ENCODE data around the gene TNXB. TPM values are rescaled to one million over a fixed set of nuclear protein-coding genes. Genes with fewer than 3 reads are reported as not detected.

TNXB gene, protein sequence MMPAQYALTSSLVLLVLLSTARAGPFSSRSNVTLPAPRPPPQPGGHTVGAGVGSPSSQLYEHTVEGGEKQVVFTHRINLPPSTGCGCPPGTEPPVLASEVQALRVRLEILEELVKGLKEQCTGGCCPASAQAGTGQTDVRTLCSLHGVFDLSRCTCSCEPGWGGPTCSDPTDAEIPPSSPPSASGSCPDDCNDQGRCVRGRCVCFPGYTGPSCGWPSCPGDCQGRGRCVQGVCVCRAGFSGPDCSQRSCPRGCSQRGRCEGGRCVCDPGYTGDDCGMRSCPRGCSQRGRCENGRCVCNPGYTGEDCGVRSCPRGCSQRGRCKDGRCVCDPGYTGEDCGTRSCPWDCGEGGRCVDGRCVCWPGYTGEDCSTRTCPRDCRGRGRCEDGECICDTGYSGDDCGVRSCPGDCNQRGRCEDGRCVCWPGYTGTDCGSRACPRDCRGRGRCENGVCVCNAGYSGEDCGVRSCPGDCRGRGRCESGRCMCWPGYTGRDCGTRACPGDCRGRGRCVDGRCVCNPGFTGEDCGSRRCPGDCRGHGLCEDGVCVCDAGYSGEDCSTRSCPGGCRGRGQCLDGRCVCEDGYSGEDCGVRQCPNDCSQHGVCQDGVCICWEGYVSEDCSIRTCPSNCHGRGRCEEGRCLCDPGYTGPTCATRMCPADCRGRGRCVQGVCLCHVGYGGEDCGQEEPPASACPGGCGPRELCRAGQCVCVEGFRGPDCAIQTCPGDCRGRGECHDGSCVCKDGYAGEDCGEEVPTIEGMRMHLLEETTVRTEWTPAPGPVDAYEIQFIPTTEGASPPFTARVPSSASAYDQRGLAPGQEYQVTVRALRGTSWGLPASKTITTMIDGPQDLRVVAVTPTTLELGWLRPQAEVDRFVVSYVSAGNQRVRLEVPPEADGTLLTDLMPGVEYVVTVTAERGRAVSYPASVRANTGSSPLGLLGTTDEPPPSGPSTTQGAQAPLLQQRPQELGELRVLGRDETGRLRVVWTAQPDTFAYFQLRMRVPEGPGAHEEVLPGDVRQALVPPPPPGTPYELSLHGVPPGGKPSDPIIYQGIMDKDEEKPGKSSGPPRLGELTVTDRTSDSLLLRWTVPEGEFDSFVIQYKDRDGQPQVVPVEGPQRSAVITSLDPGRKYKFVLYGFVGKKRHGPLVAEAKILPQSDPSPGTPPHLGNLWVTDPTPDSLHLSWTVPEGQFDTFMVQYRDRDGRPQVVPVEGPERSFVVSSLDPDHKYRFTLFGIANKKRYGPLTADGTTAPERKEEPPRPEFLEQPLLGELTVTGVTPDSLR (N-terminal part only)
- 2.8 TPM for total RNA-seq

DNA sequence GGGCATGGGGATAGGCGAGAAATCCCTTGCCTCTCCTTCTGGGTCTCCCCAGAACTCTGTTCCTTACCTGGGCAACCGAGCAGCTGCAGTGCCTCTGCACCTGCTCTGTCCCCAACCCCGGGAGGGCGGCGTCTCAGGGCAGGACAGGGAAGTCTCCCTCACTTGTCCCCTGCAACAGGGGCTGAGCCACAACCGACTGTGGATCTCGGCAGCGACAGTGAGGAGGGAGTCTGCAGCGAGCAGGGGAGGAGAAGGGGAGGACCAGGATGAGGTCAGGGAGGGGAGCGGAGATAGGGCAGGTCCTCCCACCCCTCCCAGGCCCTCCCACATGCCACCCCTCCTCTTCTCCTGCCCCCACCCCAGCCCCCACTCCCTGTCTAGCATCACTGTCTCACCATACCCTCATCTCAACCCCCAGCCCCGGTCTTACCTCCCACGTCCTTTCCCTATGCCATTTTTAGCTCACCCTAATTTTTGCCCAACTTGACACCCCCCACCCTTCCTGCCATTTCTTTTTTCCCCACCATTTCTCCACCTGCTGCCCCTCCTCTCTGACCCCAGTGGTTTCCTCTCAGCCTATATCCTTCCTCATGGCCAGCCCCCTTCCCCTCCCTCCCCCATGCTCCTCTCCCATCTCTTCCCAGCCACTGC is at the start of gene TNXB:
Gene TNXB (minus strand): TSS at position 225 of the 651 bp plus-strand sequence. CDS start 11,140 bp downstream, outside the sequence.
- peaks cover 16% of the 10 kb centered on the region for H3K27me3 ChIP-seq (ENCODE audit: insufficient read depth, low read length)
- no peak within 1 kb of the TSS for H3K4me3 ChIP-seq (ENCODE audit: low read length)
- H3K4me1 ChIP-seq (ENCODE audit: insufficient read depth, low read length), result peaks cover 11% of the 10 kb centered on the region
- no peaks in the 10 kb centered on the region for H3K9me3 ChIP-seq (ENCODE audit: low read depth, low read length)

DNA sequence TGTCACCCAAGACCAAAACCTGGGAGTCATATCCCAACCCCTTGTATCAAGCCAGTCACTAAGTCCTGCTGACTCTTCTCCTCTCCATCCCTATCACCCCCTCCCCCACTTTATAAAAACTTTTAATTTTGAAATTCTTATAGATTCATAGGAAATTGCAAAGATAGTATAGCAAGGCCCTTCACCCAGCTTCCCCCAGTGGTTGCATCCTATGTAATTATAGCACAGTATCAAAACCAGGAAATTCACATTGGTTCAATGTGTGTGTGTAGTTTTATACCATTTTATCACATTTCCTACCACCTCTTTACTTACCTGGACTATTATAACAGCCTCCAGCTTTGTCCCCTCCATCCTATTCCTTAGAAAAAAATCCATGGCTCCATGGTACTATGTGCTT is 48.9 kb upstream of the TNXB start:
- H3K9me3 ChIP-seq (ENCODE audit: low read depth, low read length), result no peaks in the 10 kb centered on the region
- H3K4me3 ChIP-seq (ENCODE audit: low read length), result no peak overlapping the region
- H3K27me3 ChIP-seq (ENCODE audit: insufficient read depth, low read length), result peaks cover 2% of the 10 kb centered on the region
- H3K4me1 ChIP-seq (ENCODE audit: insufficient read depth, low read length), result peaks cover 26% of the 10 kb centered on the region

DNA sequence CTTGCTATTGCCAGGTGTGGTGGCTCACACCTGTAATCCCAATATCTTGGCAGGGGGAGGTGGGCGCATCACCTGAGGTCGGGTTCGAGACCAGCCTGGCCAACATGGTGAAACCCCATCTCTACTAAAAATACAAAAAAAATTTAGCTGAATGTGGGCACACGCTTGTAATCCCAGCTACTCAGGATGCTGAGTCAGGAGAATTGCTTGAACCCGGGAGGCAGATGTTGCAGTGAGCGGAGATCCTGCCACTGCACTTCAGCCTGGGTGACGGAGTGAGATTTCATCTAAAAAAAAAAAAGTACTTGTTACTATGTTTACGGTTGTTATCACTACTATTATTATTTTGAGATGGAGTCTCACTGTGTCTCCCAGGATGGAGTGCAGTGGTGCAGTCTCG is 47.8 kb upstream of the TNXB start:
- no peak overlapping the region for H3K4me3 ChIP-seq (ENCODE audit: low read length)
- peaks cover 13% of the 10 kb centered on the region for H3K27me3 ChIP-seq (ENCODE audit: insufficient read depth, low read length)
- H3K4me1 ChIP-seq (ENCODE audit: insufficient read depth, low read length), result peaks cover 31% of the 10 kb centered on the region

DNA sequence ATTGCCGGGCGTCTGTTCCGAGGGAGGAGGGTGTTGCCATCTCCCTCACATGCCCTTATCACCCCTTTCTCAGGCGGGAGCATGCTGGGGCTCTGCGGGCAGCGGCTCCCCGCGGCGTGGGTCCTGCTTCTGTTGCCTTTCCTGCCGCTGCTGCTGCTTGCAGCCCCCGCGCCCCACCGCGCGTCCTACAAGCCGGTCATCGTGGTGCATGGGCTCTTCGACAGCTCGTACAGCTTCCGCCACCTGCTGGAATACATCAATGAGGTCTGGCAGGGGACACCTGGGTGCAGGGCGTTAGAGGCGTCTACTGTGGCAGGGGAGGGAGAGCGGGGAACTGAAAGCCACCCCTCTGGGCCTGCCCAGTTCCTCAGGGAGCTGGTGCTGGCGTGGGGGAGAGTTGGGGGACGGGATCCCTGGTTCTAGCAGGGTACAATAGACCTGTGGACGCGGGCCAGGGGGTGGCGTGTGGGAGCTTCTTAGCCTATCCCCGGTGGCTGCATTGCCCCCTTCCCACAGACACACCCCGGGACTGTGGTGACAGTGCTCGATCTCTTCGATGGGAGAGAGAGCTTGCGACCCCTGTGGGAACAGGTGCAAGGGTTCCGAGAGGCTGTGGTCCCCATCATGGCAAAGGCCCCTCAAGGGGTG is 45.5 kb upstream of the TNXB start:
- Histone ChIP-seq H3K27me3 (ENCODE audit: insufficient read depth, low read length) (peaks cover 27% of the 10 kb centered on the region), H3K4me3 (ENCODE audit: low read length) (peak overlapping the region; percentile 49), H3K9me3 (ENCODE audit: low read depth, low read length) (no peaks in the 10 kb centered on the region), H3K4me1 (ENCODE audit: insufficient read depth, low read length) (peaks cover 31% of the 10 kb centered on the region)

More for the DNA sequence above, 47.8 kb upstream of the TNXB start:
- H3K9me3 ChIP-seq (ENCODE audit: low read depth, low read length), result no peaks in the 10 kb centered on the region

DNA sequence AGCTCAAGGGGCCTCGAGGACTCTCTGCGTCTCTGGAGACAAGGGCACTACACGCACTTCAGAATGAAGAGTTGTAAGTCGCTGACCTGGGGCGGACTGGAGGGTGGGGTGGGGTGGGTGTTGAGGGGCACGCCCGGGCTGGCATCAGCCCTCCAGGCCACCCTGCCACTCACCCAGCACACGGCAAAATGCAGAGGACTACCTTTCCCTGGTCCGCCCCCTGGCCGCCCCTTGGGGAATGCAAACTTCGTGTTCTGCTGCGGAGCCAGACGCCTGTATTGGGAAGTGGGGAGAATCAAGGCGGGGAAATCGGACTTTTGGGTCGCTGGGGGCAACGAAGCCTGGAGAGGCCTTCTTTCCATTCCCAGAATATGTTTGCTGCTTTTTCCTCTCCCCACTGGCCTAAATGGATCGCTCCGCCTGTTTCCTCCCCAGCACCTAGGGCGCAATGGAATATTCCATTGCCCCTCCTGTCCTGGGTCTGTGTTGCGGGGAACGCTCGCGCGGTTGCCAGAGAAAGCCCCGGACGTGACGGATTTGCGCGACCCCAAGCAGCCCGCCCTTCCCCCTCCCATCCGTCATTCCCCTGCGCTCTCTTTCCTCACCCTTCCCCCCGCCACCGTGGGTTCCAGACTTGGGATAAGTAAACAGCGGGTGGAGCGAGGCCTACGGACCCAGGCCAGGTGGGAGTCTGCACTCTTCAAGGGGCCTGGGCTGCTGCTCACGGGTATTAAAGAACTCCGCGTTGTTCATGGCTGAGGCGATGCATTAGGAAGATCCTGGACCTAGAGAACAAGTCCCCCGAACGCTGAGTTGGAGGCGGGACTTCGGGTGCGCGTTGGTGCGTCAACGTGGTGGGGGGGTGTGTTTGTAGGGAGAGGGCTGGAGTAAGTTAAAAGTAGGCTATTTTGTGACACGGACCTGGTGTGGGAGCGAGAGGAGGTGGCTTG is 44.7 kb upstream of the TNXB start, which contains the start of gene PPT2:
Gene PPT2 (plus strand): TSS at position 578 of the 950 bp plus-strand sequence. CDS start 454 bp downstream, outside the sequence.
- H3K4me1 ChIP-seq (ENCODE audit: insufficient read depth, low read length), result peaks cover 36% of the 10 kb centered on the region
- peak within 1 kb of the TSS; percentile 49 for H3K4me3 ChIP-seq (ENCODE audit: low read length)
- H3K9me3 ChIP-seq (ENCODE audit: low read depth, low read length), result no peaks in the 10 kb centered on the region
- H3K27me3 ChIP-seq (ENCODE audit: insufficient read depth, low read length), result peaks cover 33% of the 10 kb centered on the region

DNA sequence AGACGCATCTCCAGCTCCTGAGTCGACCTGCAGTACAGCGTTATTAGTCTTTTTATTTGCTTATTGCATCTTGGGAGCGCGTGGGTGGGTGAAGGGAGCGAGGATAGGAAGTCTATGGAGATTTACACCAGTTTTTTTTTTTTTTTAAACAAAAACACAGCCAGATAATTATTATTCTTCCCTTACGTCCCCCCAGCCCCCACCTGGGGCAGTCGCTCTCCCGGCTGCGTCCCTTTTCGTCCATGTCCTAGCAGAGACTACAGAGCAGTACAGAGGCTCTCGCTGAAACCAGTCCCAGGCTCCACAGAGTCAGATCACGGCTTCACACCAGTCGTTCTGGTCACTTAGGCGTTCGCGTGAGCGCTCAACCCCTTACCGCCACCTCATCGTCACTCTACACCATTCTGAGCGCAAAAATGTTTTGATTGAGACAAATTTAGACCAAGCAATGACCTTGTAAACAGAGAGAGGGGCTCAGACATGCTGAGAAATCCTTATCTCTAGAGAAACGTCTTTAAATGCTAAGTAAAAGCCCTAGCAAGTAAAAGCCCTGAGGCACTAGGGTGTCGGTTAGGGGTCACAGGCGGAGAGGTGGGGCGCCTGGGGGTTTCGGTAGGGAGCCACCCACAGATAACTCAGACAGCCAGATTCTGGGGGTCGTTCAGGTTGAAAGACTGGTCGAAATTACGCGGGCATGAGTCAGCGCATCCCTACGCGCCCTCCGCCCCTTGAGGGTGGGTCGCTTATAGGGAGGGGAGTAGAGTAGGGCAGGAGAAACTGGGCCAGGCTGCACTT is 43.8 kb upstream of the TNXB start:
- no peak overlapping the region for H3K4me3 ChIP-seq (ENCODE audit: low read length)
- peaks cover 40% of the 10 kb centered on the region for H3K27me3 ChIP-seq (ENCODE audit: insufficient read depth, low read length)
- H3K4me1 ChIP-seq (ENCODE audit: insufficient read depth, low read length), result peaks cover 45% of the 10 kb centered on the region
- no peaks in the 10 kb centered on the region for H3K9me3 ChIP-seq (ENCODE audit: low read depth, low read length)

DNA sequence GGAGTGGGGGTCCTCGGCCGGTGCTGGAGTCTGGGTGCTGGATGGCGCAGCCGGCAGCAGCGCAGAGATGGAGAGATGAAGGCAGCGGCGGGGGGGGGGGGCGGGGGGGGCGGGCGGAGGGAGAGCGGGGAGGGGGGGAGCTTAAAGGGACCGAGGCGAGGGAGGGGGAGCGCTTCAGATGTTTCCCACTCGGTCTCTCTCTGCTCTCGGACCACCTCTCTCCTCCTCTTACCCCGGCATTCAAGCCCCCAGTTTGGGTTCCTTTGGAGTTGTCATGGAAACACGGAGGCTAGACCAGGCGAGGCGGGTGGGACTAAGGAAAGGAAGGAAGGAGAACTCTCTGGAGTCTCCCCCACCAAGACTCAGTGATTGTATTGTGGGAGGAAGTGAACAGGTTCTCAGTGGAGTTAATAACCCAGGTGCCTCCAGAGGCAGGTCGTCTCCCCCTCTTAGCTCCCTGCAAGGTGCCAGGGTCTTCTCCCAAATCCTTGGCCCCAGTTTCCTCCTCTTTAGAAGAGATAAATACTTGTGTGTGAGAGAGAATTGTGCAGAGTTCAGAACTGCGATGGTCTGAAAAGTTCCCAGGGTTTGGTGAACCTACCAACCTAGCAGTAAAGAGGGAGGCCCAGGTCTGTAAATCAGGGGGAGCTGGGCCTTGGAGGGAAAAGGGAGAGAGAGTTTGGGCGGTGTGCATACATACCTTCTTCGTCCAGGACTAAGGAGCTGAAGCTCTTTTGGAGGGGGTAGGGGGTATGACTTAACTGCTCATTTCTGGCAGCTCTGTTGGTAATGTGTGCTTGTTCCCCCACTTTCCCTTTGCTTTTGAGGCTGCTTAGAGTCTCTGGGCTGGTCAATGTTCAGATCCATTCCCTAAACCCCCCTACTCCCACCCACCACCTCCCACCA is 43.0 kb upstream of the TNXB start, which contains the start of gene PRRT1:
Gene PRRT1 (minus strand): TSS at position 77 of the 906 bp plus-strand sequence. CDS start 112 bp downstream, outside the sequence.
- H3K4me3 ChIP-seq (ENCODE audit: low read length), result no peak within 1 kb of the TSS
- H3K9me3 ChIP-seq (ENCODE audit: low read depth, low read length), result no peaks in the 10 kb centered on the region
- peaks cover 46% of the 10 kb centered on the region for H3K27me3 ChIP-seq (ENCODE audit: insufficient read depth, low read length)
- peaks cover 46% of the 10 kb centered on the region for H3K4me1 ChIP-seq (ENCODE audit: insufficient read depth, low read length)

DNA sequence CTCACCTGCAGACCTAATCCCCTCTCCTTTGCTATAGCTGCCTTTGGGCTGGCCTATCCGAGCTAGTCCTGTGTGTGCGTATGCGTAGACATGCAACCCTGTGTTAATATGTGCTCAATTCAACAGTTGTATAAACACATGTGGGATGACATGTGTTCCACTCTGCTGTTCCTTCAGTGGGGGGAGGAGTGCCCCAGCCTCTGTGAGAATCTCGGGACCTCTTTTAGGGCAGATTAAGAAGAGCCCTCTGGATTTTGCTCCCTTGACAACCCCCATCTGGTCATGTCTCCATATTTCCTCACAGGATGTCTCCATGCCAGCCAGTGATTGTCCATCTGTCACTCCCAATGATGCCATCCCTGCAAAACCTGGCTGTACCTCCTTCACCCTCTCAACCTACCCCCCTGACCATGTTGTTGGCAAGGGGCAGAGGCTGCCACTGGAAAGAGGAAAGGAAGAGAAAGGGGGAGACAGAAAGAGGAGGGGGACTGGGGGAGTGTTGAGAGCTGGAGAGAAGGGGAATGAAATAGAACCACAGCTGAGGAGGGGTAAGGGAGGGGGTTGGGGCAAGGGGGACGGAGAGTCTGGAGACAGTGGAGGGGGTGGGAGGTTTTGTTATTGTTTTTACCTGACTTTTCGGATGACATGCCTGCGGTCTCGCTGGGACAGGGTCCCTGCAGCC is 42.2 kb upstream of the TNXB start:
- Histone ChIP-seq H3K4me1 (ENCODE audit: insufficient read depth, low read length) (peaks cover 46% of the 10 kb centered on the region), H3K4me3 (ENCODE audit: low read length) (no peak overlapping the region), H3K9me3 (ENCODE audit: low read depth, low read length) (no peaks in the 10 kb centered on the region)

DNA sequence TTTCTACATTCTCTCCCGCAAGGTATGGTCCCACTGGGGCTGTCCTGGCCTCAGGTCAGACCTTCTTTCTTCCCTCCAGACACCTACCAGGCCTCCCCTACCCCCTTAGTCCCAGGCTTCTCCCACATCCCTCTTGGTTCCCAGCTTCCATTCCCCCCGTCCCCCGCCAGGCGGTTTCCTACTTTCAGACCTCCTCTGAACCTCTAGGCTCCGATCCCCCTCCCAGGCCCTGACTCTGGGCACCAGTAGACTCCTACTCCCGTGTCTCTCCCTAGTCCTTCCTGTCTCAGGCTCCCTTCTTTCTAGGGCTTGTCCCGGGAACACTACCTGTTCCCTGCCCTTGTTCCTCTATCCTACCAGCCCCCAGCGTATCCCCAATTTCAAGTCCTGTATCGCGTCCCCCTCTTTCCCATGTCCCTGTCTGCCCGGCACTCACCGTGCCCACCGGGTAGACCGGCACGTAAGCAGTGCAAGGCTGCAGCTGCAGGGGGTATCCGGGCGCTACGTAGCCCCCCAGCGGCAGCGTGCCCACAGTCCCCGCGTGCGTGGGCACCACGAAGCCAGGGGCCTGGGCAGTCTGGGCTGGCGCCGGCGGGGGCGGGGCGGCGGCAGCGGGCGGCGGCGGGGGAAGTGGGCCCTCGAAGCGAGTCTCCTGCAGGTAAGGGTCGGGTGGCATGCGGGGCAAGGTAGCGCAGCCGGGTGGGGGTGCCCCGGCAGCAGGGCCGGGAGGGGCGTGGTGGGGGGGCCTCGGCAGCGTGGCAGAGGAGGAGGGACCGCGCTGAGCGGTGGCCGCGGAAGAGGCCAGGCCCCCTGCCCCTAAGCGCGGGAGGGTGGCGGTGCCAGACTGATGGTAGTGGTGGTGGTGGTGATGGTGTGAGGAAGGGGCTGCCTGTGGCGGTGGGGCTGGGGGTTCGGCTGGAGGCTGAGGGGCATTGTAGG is 41.1 kb upstream of the TNXB start:
- peaks cover 40% of the 10 kb centered on the region for H3K4me1 ChIP-seq (ENCODE audit: insufficient read depth, low read length)
- H3K27me3 ChIP-seq (ENCODE audit: insufficient read depth, low read length), result peaks cover 46% of the 10 kb centered on the region
- no peak overlapping the region for H3K4me3 ChIP-seq (ENCODE audit: low read length)
- no peaks in the 10 kb centered on the region for H3K9me3 ChIP-seq (ENCODE audit: low read depth, low read length)

More for the DNA sequence above, 42.2 kb upstream of the TNXB start:
- H3K27me3 ChIP-seq (ENCODE audit: insufficient read depth, low read length), result peaks cover 46% of the 10 kb centered on the region

DNA sequence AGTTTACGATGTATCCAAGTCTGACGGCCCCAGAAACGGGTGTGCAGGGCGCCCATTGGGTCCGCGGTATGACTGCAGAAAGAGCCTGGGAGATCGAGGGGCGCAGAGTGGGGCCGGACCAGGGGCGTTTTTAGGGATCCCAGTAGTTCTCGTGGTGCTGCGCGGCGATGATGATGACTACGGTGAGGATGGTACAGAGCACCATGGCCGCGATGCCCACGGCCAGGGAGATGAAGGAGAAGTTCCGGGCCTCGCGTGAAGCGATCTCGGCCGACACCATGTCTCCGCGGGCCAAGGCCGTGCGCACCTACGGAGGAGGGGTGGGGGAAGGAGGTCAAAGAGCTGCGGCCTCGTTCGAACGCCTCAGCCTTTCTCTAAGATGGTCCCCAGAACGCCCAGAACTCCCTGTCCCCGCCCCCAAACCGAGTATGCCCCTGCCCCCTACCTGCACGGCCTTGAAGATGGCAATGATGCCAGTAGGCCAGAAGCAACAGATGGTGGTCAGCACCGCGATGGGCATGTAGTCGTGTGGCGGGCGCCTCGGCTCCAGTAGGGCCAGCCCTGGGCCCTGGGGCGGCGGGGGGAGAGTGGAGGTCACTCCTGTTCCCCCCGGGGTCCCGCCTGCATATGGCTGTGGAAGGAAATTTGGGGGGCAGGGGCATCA is 40.1 kb upstream of the TNXB start:
- peak overlapping the region; percentile 34 for H3K4me3 ChIP-seq (ENCODE audit: low read length)
- H3K4me1 ChIP-seq (ENCODE audit: insufficient read depth, low read length), result peaks cover 30% of the 10 kb centered on the region
- H3K9me3 ChIP-seq (ENCODE audit: low read depth, low read length), result no peaks in the 10 kb centered on the region
- peaks cover 46% of the 10 kb centered on the region for H3K27me3 ChIP-seq (ENCODE audit: insufficient read depth, low read length)
